Measurements from ENCODE around the gene MTFR2.

Gene MTFR2

DNA sequence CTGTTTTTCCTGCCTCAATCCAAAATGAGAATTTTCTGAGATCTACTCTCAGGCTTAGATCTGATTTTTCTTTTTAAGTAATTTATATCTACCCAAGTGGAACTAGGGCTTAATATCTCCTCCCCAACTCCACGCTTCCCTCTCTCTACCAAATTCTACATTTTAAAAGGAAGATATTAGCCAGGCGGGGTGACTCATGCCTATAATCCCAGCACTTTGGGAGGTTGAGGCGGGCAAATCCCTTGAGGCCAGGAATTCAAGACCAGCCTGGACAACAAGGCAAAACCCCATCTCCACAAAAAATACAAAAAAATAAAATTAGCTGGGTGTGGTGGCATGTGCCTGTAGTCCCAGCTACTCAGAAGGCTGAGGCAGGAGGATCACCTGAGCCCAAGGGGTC is 61.0 kb downstream of the MTFR2 start:
- ATAC-seq (replicated peaks) (no peak), DNase-seq (no peak)
- no peaks in the 10 kb centered on the region for H3K9me3 Mint-ChIP-seq
- no peak overlapping the region for H3K4me3 Mint-ChIP-seq
- H3K36me3 Mint-ChIP-seq (ENCODE audit: insufficient read depth), result no peaks in the 10 kb centered on the region
- no peak overlapping the region for H3K27ac Mint-ChIP-seq
- no peaks in the 10 kb centered on the region for H3K4me1 Mint-ChIP-seq (ENCODE audit: low read depth in 2 of 2)
- H3K27me3 Mint-ChIP-seq, result peaks cover 14 to 22% of the 10 kb centered on the region in 2 donors

GRCh38 chr6:136188486-136188885 is 61.6 kb downstream of the MTFR2 start:
- no peaks in the 10 kb centered on the region for H3K4me1 Mint-ChIP-seq (ENCODE audit: low read depth in 2 of 2)
- H3K9me3 Mint-ChIP-seq, result no peaks in the 10 kb centered on the region
- no peak overlapping the region for H3K4me3 Mint-ChIP-seq
- peaks cover 9 to 22% of the 10 kb centered on the region in 2 donors for H3K27me3 Mint-ChIP-seq
- no peak overlapping the region for H3K27ac Mint-ChIP-seq
- H3K36me3 Mint-ChIP-seq (ENCODE audit: insufficient read depth), result no peaks in the 10 kb centered on the region
- DNase-seq, result no peak
- ATAC-seq (replicated peaks), result no peak

DNA sequence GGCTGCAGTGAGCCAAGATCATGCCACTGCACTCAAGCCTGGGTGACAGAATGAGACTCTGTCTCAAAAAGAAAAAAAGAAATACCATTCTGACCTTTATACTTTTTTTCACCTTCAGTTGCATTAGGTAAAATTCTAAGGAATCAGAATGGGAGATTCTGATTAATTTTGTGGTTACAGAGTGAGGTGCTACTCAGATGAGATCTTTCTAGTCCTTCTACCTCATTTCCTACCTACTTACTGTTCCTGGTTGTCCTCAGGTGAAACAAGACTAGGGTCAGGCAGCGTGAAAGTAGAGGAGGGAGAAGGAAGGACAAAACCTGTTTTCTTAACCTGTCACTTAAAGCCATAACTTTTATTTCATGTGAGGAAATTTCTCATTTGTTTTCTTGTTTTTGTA is 63.7 kb downstream of the MTFR2 start:
- H3K4me3 Mint-ChIP-seq, result no peak overlapping the region
- H3K27ac Mint-ChIP-seq, result no peak overlapping the region

DNA sequence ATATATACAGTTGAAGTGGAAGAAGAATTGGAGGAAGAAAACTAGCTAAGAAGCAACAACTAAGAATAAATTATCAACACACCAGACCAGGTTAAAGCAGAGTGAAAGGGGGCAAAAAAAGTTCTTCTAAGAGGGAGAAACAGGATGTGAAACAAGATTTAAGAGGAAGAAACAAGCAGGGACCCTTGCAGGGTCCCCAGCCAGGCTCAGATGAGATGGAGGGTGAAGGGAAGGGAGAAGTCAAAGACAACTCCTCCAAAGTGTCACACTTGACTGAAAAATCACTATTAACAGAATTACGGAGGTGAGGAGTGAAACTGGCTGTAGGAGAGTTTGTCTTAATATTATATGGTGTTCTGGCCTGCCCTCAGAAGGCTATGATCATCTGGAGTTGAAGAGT is 65.4 kb downstream of the MTFR2 start:
- no peak for ATAC-seq (replicated peaks)
- no peak overlapping the region for H3K27ac Mint-ChIP-seq

More for the DNA sequence above, 63.7 kb downstream of the MTFR2 start:
- no peaks in the 10 kb centered on the region for H3K9me3 Mint-ChIP-seq
- H3K36me3 Mint-ChIP-seq (ENCODE audit: insufficient read depth), result no peaks in the 10 kb centered on the region
- DNase-seq (no peak), ATAC-seq (replicated peaks) (no peak)
- H3K4me1 Mint-ChIP-seq (ENCODE audit: low read depth in 2 of 2), result no peaks in the 10 kb centered on the region
- peaks cover 7 to 15% of the 10 kb centered on the region in 2 donors for H3K27me3 Mint-ChIP-seq

DNA sequence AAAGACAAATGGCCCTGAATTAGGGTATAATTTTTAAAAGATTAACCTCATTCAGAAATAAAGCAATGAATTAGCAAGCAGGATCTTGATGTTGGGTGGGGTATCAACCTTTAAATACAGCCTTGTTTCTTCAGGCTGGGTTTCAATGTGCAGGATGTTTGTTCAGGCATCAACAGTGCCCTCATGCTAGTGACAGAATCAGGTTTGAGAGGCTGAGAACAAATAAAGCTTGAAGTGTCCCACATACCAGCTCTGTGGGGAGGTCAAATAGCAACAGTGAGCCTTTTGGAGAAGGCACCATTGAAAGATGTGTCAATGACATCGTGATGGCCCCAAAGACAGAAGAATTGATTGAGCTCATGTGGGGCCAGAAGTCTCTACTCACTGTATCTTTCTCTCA is 68.2 kb downstream of the MTFR2 start:
- H3K27me3 Mint-ChIP-seq, result peaks cover 0 to 23% of the 10 kb centered on the region in 2 donors
- no peak overlapping the region for H3K27ac Mint-ChIP-seq
- ATAC-seq (replicated peaks) (no peak), DNase-seq (no peak)
- H3K4me1 Mint-ChIP-seq (ENCODE audit: low read depth in 2 of 2), result no peaks in the 10 kb centered on the region
- H3K9me3 Mint-ChIP-seq, result no peaks in the 10 kb centered on the region
- H3K36me3 Mint-ChIP-seq (ENCODE audit: insufficient read depth), result no peaks in the 10 kb centered on the region
- no peak overlapping the region for H3K4me3 Mint-ChIP-seq

More for the DNA sequence above, 65.4 kb downstream of the MTFR2 start:
- DNase-seq, result no peak
- H3K4me3 Mint-ChIP-seq, result no peak overlapping the region
- no peaks in the 10 kb centered on the region for H3K9me3 Mint-ChIP-seq
- H3K27me3 Mint-ChIP-seq, result peaks cover 0 to 7% of the 10 kb centered on the region in 2 donors
- H3K4me1 Mint-ChIP-seq (ENCODE audit: low read depth in 2 of 2), result no peaks in the 10 kb centered on the region
- H3K36me3 Mint-ChIP-seq (ENCODE audit: insufficient read depth), result no peaks in the 10 kb centered on the region

DNA sequence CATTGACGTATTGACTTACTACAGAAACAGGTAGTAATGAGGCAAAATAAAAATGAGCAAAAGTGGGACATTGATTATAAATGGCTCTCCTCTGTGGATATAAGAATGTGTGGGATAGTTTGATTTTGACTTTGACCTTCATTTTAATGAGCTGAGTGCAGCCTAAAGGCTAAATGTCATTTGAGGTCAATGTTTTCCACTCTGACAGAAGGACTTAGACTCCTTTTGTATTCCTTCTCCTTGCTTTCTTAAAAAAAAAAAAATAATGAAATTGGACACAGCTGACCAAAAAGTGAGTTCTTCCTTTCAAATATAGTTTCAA is 68.6 kb downstream of the MTFR2 start:
- no peak for DNase-seq
- no peaks in the 10 kb centered on the region for H3K4me1 Mint-ChIP-seq (ENCODE audit: low read depth in 2 of 2)
- H3K4me3 Mint-ChIP-seq, result no peak overlapping the region
- no peak for ATAC-seq (replicated peaks)
- H3K9me3 Mint-ChIP-seq, result no peaks in the 10 kb centered on the region
- no peak overlapping the region for H3K27ac Mint-ChIP-seq
- H3K36me3 Mint-ChIP-seq (ENCODE audit: insufficient read depth), result no peaks in the 10 kb centered on the region
- H3K27me3 Mint-ChIP-seq, result peaks cover 0 to 19% of the 10 kb centered on the region in 2 donors

All from effector memory CD8-positive, alpha-beta T cell (primary cell).